ENCODE results near the gene RPL41. TPM values are rescaled to one million over a fixed set of nuclear protein-coding genes. Genes with fewer than 3 reads are reported as not detected.

Gene RPL41
- polyA plus RNA-seq, 3 donors, result 2,986 to 5,048 (median 3,308) TPM

GRCh38 chr12:56086096-56086495, 30.3 kb upstream of the RPL41 start:
- no CpG with 5 or more reads among the region's 3 CpGs for WGBS (ENCODE audit: insufficient coverage)
- Mint-ChIP-seq H3K4me3 (no peak overlapping the region), H3K36me3 (peaks cover 0 to 1% of the 10 kb centered on the region in 2 donors), H3K27me3 (ENCODE audit: low read depth in 3 of 3) (peaks cover 22 to 29% (median 25%) of the 10 kb centered on the region in 3 donors), H3K27ac (peak overlapping the region in 1 of 7 donors; percentile 54), H3K4me1 (no peaks in the 10 kb centered on the region), H3K9me3 (peaks cover 0 to 3% (median 0%) of the 10 kb centered on the region in 7 donors)
- no peaks in the 10 kb centered on the region for H3K79me2 ChIP-seq (ENCODE audit: insufficient read depth, low read length)
- no peak overlapping the region for H2AFZ ChIP-seq (ENCODE audit: insufficient read depth, low read depth, low read length, poor library complexity, severe bottlenecking)
- intact Hi-C loops (cut with micrococcal nuclease), result no loop called here
- H3K27ac ChIP-seq (ENCODE audit: low read depth in 1 of 2, low read length in 2 of 2), result no peak overlapping the region
- H3K9ac ChIP-seq (ENCODE audit: insufficient read depth, low read length, poor library complexity, severe bottlenecking), result no peak overlapping the region
- H4K20me1 ChIP-seq (ENCODE audit: insufficient read depth, low read length), result no peaks in the 10 kb centered on the region
- no peak overlapping the region for H3K4me2 ChIP-seq (replicated peaks; ENCODE audit: extremely low read depth, low read length, poor library complexity, severe bottlenecking)
- no peaks in the 10 kb centered on the region for H3K9me3 ChIP-seq (replicated peaks in 1 of 2; ENCODE audit: control insufficient read depth in 1 of 2, insufficient read depth in 1 of 2, low read length in 2 of 2)
- H3K4me1 ChIP-seq (ENCODE audit: control insufficient read depth in 1 of 2, insufficient read depth in 2 of 2, low read length in 2 of 2), result no peaks in the 10 kb centered on the region
- H3K27me3 ChIP-seq (ENCODE audit: control insufficient read depth in 2 of 2, insufficient read depth in 2 of 2, low read length in 2 of 2), result peaks cover 0 to 20% of the 10 kb centered on the region in 2 donors
- no peak for DNase-seq
- no peak overlapping the region for H3K4me3 ChIP-seq (replicated peaks in 1 of 3; ENCODE audit: low read depth in 2 of 3, low read length in 3 of 3)
- no peak for TF ChIP-seq CTCF (IDR thresholded peaks at IDR 0.05)
- no peaks in the 10 kb centered on the region for H3K36me3 ChIP-seq (replicated peaks in 1 of 2; ENCODE audit: control insufficient read depth in 1 of 2, insufficient read depth in 2 of 2, low read length in 2 of 2)

- Mint-ChIP-seq H3K27ac (peak overlapping the region in 1 of 7 donors; percentile 35), H3K4me3 (no peak overlapping the region), H3K36me3 (no peaks in the 10 kb centered on the region), H3K27me3 (ENCODE audit: low read depth in 3 of 3) (peaks cover 21 to 24% (median 23%) of the 10 kb centered on the region in 3 donors), H3K4me1 (no peaks in the 10 kb centered on the region), H3K9me3 (peaks cover 0 to 3% (median 0%) of the 10 kb centered on the region in 7 donors)
- Histone ChIP-seq H2AFZ (ENCODE audit: insufficient read depth, low read depth, low read length, poor library complexity, severe bottlenecking) (no peak overlapping the region), H3K79me2 (ENCODE audit: insufficient read depth, low read length) (no peaks in the 10 kb centered on the region), H3K9me3 (replicated peaks in 1 of 2; ENCODE audit: control insufficient read depth in 1 of 2, insufficient read depth in 1 of 2, low read length in 2 of 2) (no peaks in the 10 kb centered on the region), H3K4me3 (replicated peaks in 1 of 3; ENCODE audit: low read depth in 2 of 3, low read length in 3 of 3) (no peak overlapping the region), H3K27me3 (ENCODE audit: control insufficient read depth in 2 of 2, insufficient read depth in 2 of 2, low read length in 2 of 2) (peaks cover 0 to 15% of the 10 kb centered on the region in 2 donors), H3K4me1 (ENCODE audit: control insufficient read depth in 1 of 2, insufficient read depth in 2 of 2, low read length in 2 of 2) (no peaks in the 10 kb centered on the region), H3K36me3 (replicated peaks in 1 of 2; ENCODE audit: control insufficient read depth in 1 of 2, insufficient read depth in 2 of 2, low read length in 2 of 2) (no peaks in the 10 kb centered on the region), H4K20me1 (ENCODE audit: insufficient read depth, low read length) (no peaks in the 10 kb centered on the region), H3K4me2 (replicated peaks; ENCODE audit: extremely low read depth, low read length, poor library complexity, severe bottlenecking) (no peak overlapping the region), H3K27ac (ENCODE audit: low read depth in 1 of 2, low read length in 2 of 2) (no peak overlapping the region), H3K9ac (ENCODE audit: insufficient read depth, low read length, poor library complexity, severe bottlenecking) (no peak overlapping the region)
- WGBS (ENCODE audit: insufficient coverage), result 89% methylated on average over 3 of the region's 6 CpGs
- DNase-seq, result no peak
- TF ChIP-seq CTCF (IDR thresholded peaks at IDR 0.05), result no peak
- intact Hi-C loops (cut with micrococcal nuclease), result no loop called here
These were observed 29.8 kb upstream of the RPL41 start for GRCh38 chr12:56086608-56087007.

Data from CD14-positive monocyte (primary cell).